BJ (cell line): ENCODE measurements around the gene PARD3. TPM values are rescaled to one million over a fixed set of nuclear protein-coding genes. Genes with fewer than 3 reads are reported as not detected.
"Not testable (repeated sequence)": the region's sequence is repeated elsewhere in the genome, so short reads cannot be mapped to it uniquely, and the experiment has no call there.

Experiments used
- CTCF ChIA-PET: fragments of 350-600 bp; formaldehyde crosslinking; extraction: SDS; loops from one replicate; lab custom pipeline; 2021; ENCODE audit warnings: antibody characterized with exemption, inconsistent platforms; lab: Yijun Ruan, JAX
- POLR2A ChIA-PET: fragments of 300-600 bp; sonication (Branson Sonifier 250); formaldehyde crosslinking; extraction: SDS; loops from one replicate; lab custom pipeline; 2021; ENCODE audit warnings: antibody characterized with exemption; lab: Charles Lee
- DNase-seq: peaks from one replicate; pipeline ENCODE4 v3.0.0-alpha.2; 2011; ENCODE audit warnings: low read depth
- H3K27me3 ChIP-seq: 2 replicates; pipeline ENCODE4 v1.6.0; 2011; ENCODE audit warnings: low read length; ENCODE audit not compliant: control insufficient read depth, insufficient read depth
- H3K36me3 ChIP-seq: 2 replicates; pipeline ENCODE4 v1.5.1; 2011; ENCODE audit warnings: low read length; ENCODE audit not compliant: control insufficient read depth, insufficient read depth
- H3K4me3 ChIP-seq: 2 replicates; pipeline ENCODE4 v1.5.1; 2011; ENCODE audit warnings: low read depth, mild to moderate bottlenecking, control low read depth, low read length
- polyA plus RNA-seq: library from polyadenylated mRNA; depleted of rRNA; stranded (reverse); fragments of >200 nt; gene quantifications from 2 replicates; pipeline ENCODE4 v1.2.3, GENCODE V29; 2011
- TF ChIP-seq, protein P1 (sequence below): IDR thresholded peaks from 2 replicates; pipeline ENCODE4 v1.5.1; 2011; ENCODE audit warnings: low read depth, mild to moderate bottlenecking, control low read depth, inconsistent platforms, low read length, moderate library complexity; ENCODE audit not compliant: insufficient read depth

The PARD3 gene
- polyA plus RNA-seq, 1 experiment, result 17.7 TPM

GRCh38 chr10:34745244-34745643 is 69.9 kb downstream of the PARD3 start:
- ChIA-PET CTCF (interaction anchor here (1.1 kb wide), 1 partner anchor 13 kb away, joined by 3 read pairs; no protein-coding TSS in a partner anchor), POLR2A (no interaction called here)
- TF ChIP-seq, protein P1, sequence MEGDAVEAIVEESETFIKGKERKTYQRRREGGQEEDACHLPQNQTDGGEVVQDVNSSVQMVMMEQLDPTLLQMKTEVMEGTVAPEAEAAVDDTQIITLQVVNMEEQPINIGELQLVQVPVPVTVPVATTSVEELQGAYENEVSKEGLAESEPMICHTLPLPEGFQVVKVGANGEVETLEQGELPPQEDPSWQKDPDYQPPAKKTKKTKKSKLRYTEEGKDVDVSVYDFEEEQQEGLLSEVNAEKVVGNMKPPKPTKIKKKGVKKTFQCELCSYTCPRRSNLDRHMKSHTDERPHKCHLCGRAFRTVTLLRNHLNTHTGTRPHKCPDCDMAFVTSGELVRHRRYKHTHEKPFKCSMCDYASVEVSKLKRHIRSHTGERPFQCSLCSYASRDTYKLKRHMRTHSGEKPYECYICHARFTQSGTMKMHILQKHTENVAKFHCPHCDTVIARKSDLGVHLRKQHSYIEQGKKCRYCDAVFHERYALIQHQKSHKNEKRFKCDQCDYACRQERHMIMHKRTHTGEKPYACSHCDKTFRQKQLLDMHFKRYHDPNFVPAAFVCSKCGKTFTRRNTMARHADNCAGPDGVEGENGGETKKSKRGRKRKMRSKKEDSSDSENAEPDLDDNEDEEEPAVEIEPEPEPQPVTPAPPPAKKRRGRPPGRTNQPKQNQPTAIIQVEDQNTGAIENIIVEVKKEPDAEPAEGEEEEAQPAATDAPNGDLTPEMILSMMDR, result no peak
- Histone ChIP-seq H3K27me3 (no peaks in the 10 kb centered on the region), H3K36me3 (no peaks in the 10 kb centered on the region), H3K4me3 (no peak overlapping the region)
- no peak for DNase-seq

GRCh38 chr10:34744590-34744989 is 70.5 kb downstream of the PARD3 start:
- POLR2A ChIA-PET, result no interaction called here
- H3K4me3 ChIP-seq, result no peak overlapping the region
- no peaks in the 10 kb centered on the region for H3K36me3 ChIP-seq
- H3K27me3 ChIP-seq, result no peaks in the 10 kb centered on the region
- TF ChIP-seq, protein P1, result no peak
- DNase-seq, result no peak
- CTCF ChIA-PET, result interaction anchor here (1.0 to 1.1 kb wide), 2 partner anchors 12 to 14 kb away, joined by 3 read pairs; no protein-coding TSS in a partner anchor

- POLR2A ChIA-PET, result no interaction called here
- DNase-seq, result no peak
- no peaks in the 10 kb centered on the region for H3K27me3 ChIP-seq
- H3K4me3 ChIP-seq, result no peak overlapping the region
- TF ChIP-seq, protein P1, result no peak
- CTCF ChIA-PET, result interaction anchor here (0.9 to 1.0 kb wide), 2 partner anchors 11 to 13 kb away, joined by 3 read pairs; no protein-coding TSS in a partner anchor
- no peaks in the 10 kb centered on the region for H3K36me3 ChIP-seq
Observed at GRCh38 chr10:34743814-34744213, 71.3 kb downstream of the PARD3 start.

GRCh38 chr10:34742456-34742855 is 72.6 kb downstream of the PARD3 start:
- DNase-seq, result no peak
- no peaks in the 10 kb centered on the region for H3K27me3 ChIP-seq
- POLR2A ChIA-PET, result no interaction called here
- CTCF ChIA-PET, result no interaction called here
- TF ChIP-seq, protein P1, result no peak
- no peaks in the 10 kb centered on the region for H3K36me3 ChIP-seq
- H3K4me3 ChIP-seq, result no peak overlapping the region

- H3K27me3 ChIP-seq, POLR2A ChIA-PET, H3K36me3 ChIP-seq, DNase-seq, H3K4me3 ChIP-seq: not testable (repeated sequence)
- CTCF ChIA-PET, result interaction anchor here (0.7 to 2.8 kb wide), 2 partner anchors 17 to 1535 kb away, joined by 4 to 11 read pairs; no protein-coding TSS in a partner anchor
Observed at GRCh38 chr10:34741087-34741486, 74.0 kb downstream of the PARD3 start.

DNA sequence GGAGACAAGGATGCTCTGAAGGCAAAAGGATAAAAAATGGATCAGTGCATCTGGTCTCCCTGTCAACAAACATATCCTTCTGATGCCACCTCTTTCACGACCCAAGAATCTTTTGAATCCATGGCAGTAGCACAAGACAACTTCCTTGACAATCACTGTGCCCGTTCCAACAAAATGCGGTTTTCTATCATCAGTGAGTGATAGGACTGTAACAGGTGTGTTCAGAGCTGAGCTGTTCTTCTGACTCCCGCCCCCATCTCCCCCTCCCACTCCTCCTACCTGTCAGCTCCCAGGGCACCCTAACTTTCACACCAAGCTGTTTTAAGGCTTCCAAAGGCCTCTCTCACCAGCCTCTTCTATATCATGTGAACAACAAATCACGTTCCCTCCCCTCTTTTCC is 74.8 kb downstream of the PARD3 start:
- H3K27me3 ChIP-seq, result no peaks in the 10 kb centered on the region
- TF ChIP-seq, protein P1, result no peak
- DNase-seq, result no peak
- POLR2A ChIA-PET, result no interaction called here
- CTCF ChIA-PET, result interaction anchor here (0.7 to 2.8 kb wide), 2 partner anchors 16 to 1535 kb away, joined by 4 to 11 read pairs; no protein-coding TSS in a partner anchor
- H3K4me3 ChIP-seq, result peak overlapping the region; percentile 15
- H3K36me3 ChIP-seq, result no peaks in the 10 kb centered on the region
